SU-DHL-6 (cell line): Measurements from ENCODE around the gene TIMM44.

Experiments used
- H2AFZ ChIP-seq: fragments of 200-600 bp; sonication (generic); 2 replicates; pipeline ENCODE4 v1.6.1; 2014; ENCODE audit warnings: low read depth, mild to moderate bottlenecking, moderate library complexity, mixed read lengths, antibody characterized with exemption, low read length; ENCODE audit not compliant: severe bottlenecking
- H3F3A ChIP-seq: fragments of 200-600 bp; shearing (Covaris generic); 2 replicates; pipeline ENCODE4 v1.6.0; 2016; ENCODE audit warnings: antibody characterized with exemption, mild to moderate bottlenecking; ENCODE audit not compliant: insufficient read depth
- H3K27ac ChIP-seq: fragments of 200-600 bp; sonication (generic); 2 replicates; pipeline ENCODE4 v1.5.1; 2016; ENCODE audit warnings: low read depth, mild to moderate bottlenecking, low read length, moderate library complexity, mixed read lengths
- H3K27me3 ChIP-seq: fragments of 200-600 bp; sonication (generic), shearing (Covaris generic); 2 replicates; pipeline ENCODE4 v1.6.0; 2014; ENCODE audit warnings: mild to moderate bottlenecking, low read length
- H3K36me3 ChIP-seq: fragments of 200-600 bp; sonication (generic); 2 replicates; pipeline ENCODE4 v1.6.1; 2014; ENCODE audit warnings: mild to moderate bottlenecking, low read length, mixed read lengths
- H3K4me2 ChIP-seq: fragments of 300-600, 200-600 bp; shearing (Covaris generic), sonication (generic); 2 replicates; pipeline ENCODE4 v1.6.0; 2014; ENCODE audit warnings: low read length, low read depth, mild to moderate bottlenecking; ENCODE audit not compliant: poor library complexity, severe bottlenecking
- H3K4me3 ChIP-seq: fragments of 200-600 bp; sonication (generic); 2 replicates; pipeline ENCODE4 v1.5.1; 2014; ENCODE audit warnings: antibody characterized with exemption, low read length, mild to moderate bottlenecking, mixed read lengths; ENCODE audit not compliant: insufficient read depth, poor library complexity, severe bottlenecking
- H3K79me2 ChIP-seq: fragments of 200-600 bp; sonication (generic); 2 replicates; pipeline ENCODE4 v1.6.1; 2014; ENCODE audit warnings: mild to moderate bottlenecking, low read length, moderate library complexity; ENCODE audit not compliant: insufficient read depth
- H3K9ac ChIP-seq: fragments of 200-600 bp; sonication (generic); 2 replicates; pipeline ENCODE4 v1.7.0; 2014; ENCODE audit warnings: mild to moderate bottlenecking, low read length
- H3K9me2 ChIP-seq: fragments of 200-600 bp; sonication (generic); replicated peaks from 2 replicates; pipeline ENCODE4 v1.6.1; 2014; ENCODE audit warnings: low read length; ENCODE audit not compliant: insufficient read depth
- H3K9me3 ChIP-seq: fragments of 200-600 bp; sonication (generic); 2 replicates; pipeline ENCODE4 v1.6.1; 2014; ENCODE audit warnings: low read length, mixed read lengths; ENCODE audit not compliant: insufficient read depth
- H4K20me1 ChIP-seq: fragments of 200-600 bp; sonication (generic); 2 replicates; pipeline ENCODE4 v1.6.1; 2014; ENCODE audit warnings: low read depth, mild to moderate bottlenecking, antibody characterized with exemption, low read length, moderate library complexity, mixed read lengths
- EZH2phosphoT487 ChIP-seq: fragments of 200-600 bp; sonication (generic), shearing (Covaris generic); conservative IDR thresholded peaks from 2 replicates; pipeline ENCODE4 v1.6.1; 2018; ENCODE audit warnings: mild to moderate bottlenecking, antibody characterized with exemption, low read length, moderate library complexity, mixed read lengths
- TF ChIP-seq, protein P1 (sequence below): fragments of 200-600 bp; sonication (generic); IDR thresholded peaks from one replicate; pipeline ENCODE4 v1.5.1; 2017; ENCODE audit warnings: antibody characterized with exemption, mild to moderate bottlenecking, low read length, moderate library complexity; ENCODE audit not compliant: insufficient read depth, poor library complexity, severe bottlenecking

Gene TIMM44

DNA sequence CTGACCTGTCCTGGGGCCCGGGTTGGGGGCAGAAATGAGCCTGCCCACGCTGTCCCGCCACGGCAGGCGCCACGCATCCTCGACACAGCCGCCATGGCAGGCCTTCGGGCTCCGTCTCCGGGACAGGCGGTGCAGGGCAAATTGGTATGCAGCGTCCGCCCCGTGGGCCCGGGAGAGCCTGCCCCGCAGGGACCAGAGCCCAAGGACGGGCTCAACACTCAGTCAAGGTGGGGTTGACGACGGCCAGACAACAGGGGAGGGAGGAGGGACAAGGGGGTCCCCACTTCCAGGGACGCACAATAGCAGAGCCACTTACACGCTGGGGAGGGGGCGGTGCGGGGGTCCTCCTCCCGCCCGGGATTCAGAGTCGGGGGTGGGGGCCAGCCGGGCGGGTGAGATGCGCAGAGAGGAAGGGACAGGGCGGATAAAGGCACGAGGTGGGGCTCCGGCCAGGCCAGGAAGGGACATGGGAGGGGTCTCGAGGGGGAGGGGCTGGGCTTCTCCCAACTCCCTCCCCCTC is 18.8 kb downstream of the TIMM44 start:
- no peaks in the 10 kb centered on the region for H3K36me3 ChIP-seq
- no peaks in the 10 kb centered on the region for H3K79me2 ChIP-seq
- H3K9me3 ChIP-seq = no peaks in the 10 kb centered on the region
- H2AFZ ChIP-seq = no peak overlapping the region
- no peaks in the 10 kb centered on the region for H4K20me1 ChIP-seq
- no peak overlapping the region for H3K27ac ChIP-seq
- no peaks in the 10 kb centered on the region for H3K27me3 ChIP-seq
- no peaks in the 10 kb centered on the region for H3K9me2 ChIP-seq
- peak overlapping the region; percentile 54 for H3K4me2 ChIP-seq
- H3K9ac ChIP-seq = no peak overlapping the region
- TF ChIP-seq, protein P1, sequence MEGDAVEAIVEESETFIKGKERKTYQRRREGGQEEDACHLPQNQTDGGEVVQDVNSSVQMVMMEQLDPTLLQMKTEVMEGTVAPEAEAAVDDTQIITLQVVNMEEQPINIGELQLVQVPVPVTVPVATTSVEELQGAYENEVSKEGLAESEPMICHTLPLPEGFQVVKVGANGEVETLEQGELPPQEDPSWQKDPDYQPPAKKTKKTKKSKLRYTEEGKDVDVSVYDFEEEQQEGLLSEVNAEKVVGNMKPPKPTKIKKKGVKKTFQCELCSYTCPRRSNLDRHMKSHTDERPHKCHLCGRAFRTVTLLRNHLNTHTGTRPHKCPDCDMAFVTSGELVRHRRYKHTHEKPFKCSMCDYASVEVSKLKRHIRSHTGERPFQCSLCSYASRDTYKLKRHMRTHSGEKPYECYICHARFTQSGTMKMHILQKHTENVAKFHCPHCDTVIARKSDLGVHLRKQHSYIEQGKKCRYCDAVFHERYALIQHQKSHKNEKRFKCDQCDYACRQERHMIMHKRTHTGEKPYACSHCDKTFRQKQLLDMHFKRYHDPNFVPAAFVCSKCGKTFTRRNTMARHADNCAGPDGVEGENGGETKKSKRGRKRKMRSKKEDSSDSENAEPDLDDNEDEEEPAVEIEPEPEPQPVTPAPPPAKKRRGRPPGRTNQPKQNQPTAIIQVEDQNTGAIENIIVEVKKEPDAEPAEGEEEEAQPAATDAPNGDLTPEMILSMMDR = no peak
- TF ChIP-seq EZH2phosphoT487 = no peak
- H3K4me3 ChIP-seq = no peak overlapping the region
- H3F3A ChIP-seq = peaks cover 5% of the 10 kb centered on the region; the same call in 1 of the 2 replicates

DNA sequence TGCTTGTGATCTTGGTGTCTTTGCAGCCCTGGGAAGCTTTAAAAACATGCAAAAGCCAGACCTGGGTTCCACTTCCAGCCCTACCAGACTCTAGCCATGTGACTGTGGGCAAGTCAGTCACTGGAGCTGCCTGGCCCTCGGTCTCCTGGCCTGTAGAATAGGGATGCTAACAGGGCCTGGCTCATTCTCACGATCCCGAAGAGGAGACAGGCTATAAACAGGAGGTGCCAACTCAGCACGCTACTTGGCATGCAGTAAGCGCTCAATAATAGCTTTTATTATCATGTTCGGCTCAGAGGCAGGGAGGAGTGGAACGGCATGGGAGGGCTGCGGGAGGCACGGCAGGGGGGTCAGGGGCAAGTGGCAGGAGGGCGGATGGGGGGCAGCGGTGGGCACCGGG is 19.2 kb downstream of the TIMM44 start:
- no peak overlapping the region for H3K4me2 ChIP-seq
- no peak overlapping the region for H3K27ac ChIP-seq
- no peak overlapping the region for H2AFZ ChIP-seq
- H3K4me3 ChIP-seq = no peak overlapping the region
- TF ChIP-seq, protein P1 = no peak
- TF ChIP-seq EZH2phosphoT487 = no peak
- H3K9me2 ChIP-seq = no peaks in the 10 kb centered on the region
- no peaks in the 10 kb centered on the region for H3K36me3 ChIP-seq
- no peak overlapping the region for H3K9ac ChIP-seq
- no peaks in the 10 kb centered on the region for H4K20me1 ChIP-seq
- H3K9me3 ChIP-seq = no peaks in the 10 kb centered on the region
- no peaks in the 10 kb centered on the region for H3K27me3 ChIP-seq
- H3F3A ChIP-seq = peaks cover 5% of the 10 kb centered on the region; the same call in 1 of the 2 replicates
- no peaks in the 10 kb centered on the region for H3K79me2 ChIP-seq

DNA sequence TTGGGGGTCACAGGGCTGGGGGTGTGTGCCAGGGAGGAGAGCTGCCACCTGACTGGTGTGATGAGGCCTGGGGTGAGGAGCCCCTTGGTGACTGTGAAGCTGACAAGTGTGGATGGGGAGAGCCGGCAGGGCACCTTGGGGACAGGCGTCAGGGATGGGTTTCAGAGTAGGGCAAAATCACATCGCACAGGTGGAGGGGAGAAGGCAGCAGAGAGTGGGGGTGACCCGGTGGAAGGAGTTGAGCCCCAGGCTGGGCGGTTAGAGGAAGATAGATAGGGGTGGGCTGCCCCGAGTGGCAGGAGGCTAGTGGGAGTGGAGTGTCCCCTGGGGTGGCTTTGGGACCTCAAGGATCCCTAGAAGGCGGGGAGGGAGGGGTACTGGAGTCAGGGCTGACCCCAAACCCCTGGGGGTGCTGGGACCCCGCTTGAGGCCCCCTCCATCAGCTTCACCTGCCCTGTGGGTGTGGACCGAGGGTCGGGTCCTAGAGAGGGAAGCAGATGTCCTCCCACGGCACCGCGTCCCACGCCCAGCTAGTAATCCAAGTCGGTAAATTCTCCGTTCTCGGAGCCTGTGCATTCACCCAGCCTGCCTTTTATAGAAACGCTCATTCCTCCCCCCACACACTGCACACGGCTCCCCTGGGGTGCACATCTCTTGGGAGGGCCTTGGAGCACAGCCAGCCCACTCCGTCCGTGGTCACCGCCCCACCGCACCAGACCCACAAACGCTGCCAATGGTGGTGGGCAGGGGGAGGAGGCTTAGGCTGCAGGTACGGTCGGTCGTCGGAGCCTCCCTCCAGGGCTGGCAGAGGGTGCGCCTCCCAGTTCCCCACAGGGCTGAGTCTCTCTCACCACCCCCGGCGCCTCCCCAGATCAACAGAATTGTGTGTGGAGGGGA is 19.9 kb downstream of the TIMM44 start:
- no peaks in the 10 kb centered on the region for H3K9me2 ChIP-seq
- no peaks in the 10 kb centered on the region for H3K79me2 ChIP-seq
- no peaks in the 10 kb centered on the region for H3K36me3 ChIP-seq
- no peaks in the 10 kb centered on the region for H3F3A ChIP-seq
- H3K9me3 ChIP-seq = no peaks in the 10 kb centered on the region
- H4K20me1 ChIP-seq = no peaks in the 10 kb centered on the region
- H2AFZ ChIP-seq = no peak overlapping the region
- H3K27me3 ChIP-seq = no peaks in the 10 kb centered on the region
- no peak overlapping the region for H3K9ac ChIP-seq
- TF ChIP-seq EZH2phosphoT487 = no peak
- TF ChIP-seq, protein P1 = no peak
- H3K4me3 ChIP-seq = no peak overlapping the region
- H3K4me2 ChIP-seq = no peak overlapping the region
- H3K27ac ChIP-seq = no peak overlapping the region
